Naive thymus-derived CD8-positive, alpha-beta T cell (primary cell): ENCODE data around the gene GPBP1. TPM values are rescaled to one million over a fixed set of nuclear protein-coding genes. Genes with fewer than 3 reads are reported as not detected.
"Not testable (repeated sequence)": the region's sequence is repeated elsewhere in the genome, so short reads cannot be mapped to it uniquely, and the experiment has no call there.

Source experiments
- ATAC-seq, 2 donors: fragments of 150-1000 bp; cut with Tn5 transposase in 1 of 2; sonication (Bioruptor Pico), chemical (Tn5 transposase) in 1 of 2; 1 replicate in 1 of 2; 2 replicates in 1 of 2; pipeline ENCODE4 v1.10.0; 2021; ENCODE audit warnings: mild to moderate bottlenecking in 2 of 2, moderate library complexity in 2 of 2
- POLR2A ChIA-PET: fragments of 350-600 bp; sonication (Branson Sonifier 250); formaldehyde crosslinking; loops from one replicate; lab custom pipeline; 2021; ENCODE audit warnings: antibody characterized with exemption; lab: Charles Lee
- DNase-seq, 10 donors: peaks; one replicate each; pipeline versions ENCODE4 v3.0.0 to v3.0.0-alpha.2; 2020 to 2022
- H3K27ac Mint-ChIP-seq, 10 donors: one replicate each; pipeline ENCODE4 v1.8.0; 2020 to 2022; ENCODE audit warnings: mild to moderate bottlenecking in 10 of 10, mixed read lengths in 10 of 10, moderate library complexity in 4 of 10, inconsistent platforms in 1 of 10
- H3K27me3 Mint-ChIP-seq, 5 donors: one replicate each; pipeline ENCODE4 v1.8.0; 2021 to 2022; ENCODE audit warnings: mixed read lengths in 5 of 5
- H3K36me3 Mint-ChIP-seq, 3 donors: one replicate each; pipeline ENCODE4 v1.8.0; 2020 to 2022; ENCODE audit warnings: mixed read lengths in 3 of 3, mild to moderate bottlenecking in 2 of 3, inconsistent platforms in 1 of 3
- H3K4me1 Mint-ChIP-seq, 4 donors: one replicate each; pipeline ENCODE4 v1.8.0; 2021 to 2022; ENCODE audit warnings: mixed read lengths in 4 of 4
- H3K4me3 Mint-ChIP-seq, 10 donors: one replicate each; pipeline ENCODE4 v1.8.0; 2020 to 2022; ENCODE audit warnings: mild to moderate bottlenecking in 10 of 10, mixed read lengths in 10 of 10, moderate library complexity in 6 of 10, inconsistent platforms in 1 of 10
- H3K9me3 Mint-ChIP-seq, 9 donors: one replicate each; pipeline ENCODE4 v1.8.0; 2020 to 2022; ENCODE audit warnings: mixed read lengths in 9 of 9, mild to moderate bottlenecking in 3 of 9, inconsistent platforms in 1 of 9, moderate library complexity in 1 of 9
- polyA plus RNA-seq, 3 donors: library from polyadenylated mRNA; unstranded; fragments of 300-500 nt; fragmentation: Illumina TruSeq; gene quantifications; one replicate each; pipeline ENCODE4 v1.2.3, GENCODE V29; 2021
- total RNA-seq, 8 experiments: library from RNA in 2 of 8; stranded (reverse) in 2 of 8; gene quantifications; one replicate each; pipeline ENCODE4 v1.2.3 and lab custom pipeline; 2021 to 2026

The GPBP1 gene
- total and polyA plus RNA-seq, 5 experiments from 2014 or later = 69.8 to 168 (median 97.1) TPM

GRCh38 chr5:57298985-57299491 is 125.2 kb downstream of the GPBP1 start:
- H3K27ac Mint-ChIP-seq = peak overlapping the region; percentile 21 to 90 (median 58)
- DNase-seq (peak in 7 of 10 donors; percentile 11 to 77 (median 41)), ATAC-seq (peak; percentile 54 to 57)
- POLR2A ChIA-PET = interaction anchor here (0.6 to 1.7 kb wide), 2 partner anchors 290 to 1162 kb away, joined by 3 to 6 read pairs; no protein-coding TSS in a partner anchor
- no peaks in the 10 kb centered on the region for H3K27me3 Mint-ChIP-seq
- H3K4me3 Mint-ChIP-seq = peak overlapping the region; percentile 60 to 80 (median 72)
- H3K9me3 Mint-ChIP-seq = no peaks in the 10 kb centered on the region
- no peaks in the 10 kb centered on the region for H3K36me3 Mint-ChIP-seq
- peaks cover 5 to 14% (median 12%) of the 10 kb centered on the region in 4 donors for H3K4me1 Mint-ChIP-seq

- no peaks in the 10 kb centered on the region for H3K27me3 Mint-ChIP-seq
- H3K4me3 Mint-ChIP-seq = peak overlapping the region in 1 of 10 donors; percentile 78
- no peaks in the 10 kb centered on the region for H3K9me3 Mint-ChIP-seq
- no peak overlapping the region for H3K27ac Mint-ChIP-seq
- DNase-seq = no peak
- POLR2A ChIA-PET = no interaction called here
- peaks cover 5 to 14% (median 12%) of the 10 kb centered on the region in 4 donors for H3K4me1 Mint-ChIP-seq
- no peaks in the 10 kb centered on the region for H3K36me3 Mint-ChIP-seq
- ATAC-seq = no peak
Observed at GRCh38 chr5:57299986-57300385, 126.1 kb downstream of the GPBP1 start.

- H3K27ac Mint-ChIP-seq = peak overlapping the region in 1 of 10 donors; percentile 19
- POLR2A ChIA-PET = no interaction called here
- ATAC-seq = peak in 1 of 2 donors; percentile 23
- H3K27me3 Mint-ChIP-seq = no peaks in the 10 kb centered on the region
- H3K4me1 Mint-ChIP-seq = peaks cover 5 to 14% (median 12%) of the 10 kb centered on the region in 4 donors
- H3K4me3 Mint-ChIP-seq = no peak overlapping the region
- DNase-seq = peak in 3 of 10 donors; percentile 3 to 13 (median 5)
- H3K9me3 Mint-ChIP-seq = peaks cover 0 to 11% (median 5%) of the 10 kb centered on the region in 9 donors
- H3K36me3 Mint-ChIP-seq = peaks cover 0 to 9% (median 5%) of the 10 kb centered on the region in 3 donors
Observed at GRCh38 chr5:57302164-57302563, 128.3 kb downstream of the GPBP1 start.

GRCh38 chr5:57302643-57303042 is 128.8 kb downstream of the GPBP1 start:
- Mint-ChIP-seq H3K36me3 (peaks cover 0 to 9% (median 5%) of the 10 kb centered on the region in 3 donors), H3K27ac (peak overlapping the region in 1 of 10 donors; percentile 5), H3K27me3 (no peaks in the 10 kb centered on the region), H3K4me1 (peaks cover 5 to 14% (median 12%) of the 10 kb centered on the region in 4 donors), H3K4me3 (no peak overlapping the region), H3K9me3 (peaks cover 0 to 11% (median 5%) of the 10 kb centered on the region in 9 donors)
- DNase-seq (no peak), ATAC-seq (no peak)
- POLR2A ChIA-PET = no interaction called here

GRCh38 chr5:57303985-57304384 is 130.1 kb downstream of the GPBP1 start:
- Mint-ChIP-seq H3K27me3 (peaks cover 0 to 4% (median 0%) of the 10 kb centered on the region in 5 donors), H3K4me3 (no peak overlapping the region), H3K27ac (no peak overlapping the region), H3K4me1 (peaks cover 2 to 5% (median 4%) of the 10 kb centered on the region in 4 donors), H3K9me3 (peaks cover 0 to 14% (median 6%) of the 10 kb centered on the region in 9 donors), H3K36me3 (peaks cover 0 to 9% (median 5%) of the 10 kb centered on the region in 3 donors)
- DNase-seq (no peak), ATAC-seq (no peak)
- POLR2A ChIA-PET = no interaction called here

- peaks cover 0 to 4% (median 0%) of the 10 kb centered on the region in 5 donors for H3K27me3 Mint-ChIP-seq
- no peak overlapping the region for H3K27ac Mint-ChIP-seq
- POLR2A ChIA-PET = no interaction called here
- ATAC-seq (no peak), DNase-seq (no peak)
- H3K9me3 Mint-ChIP-seq = peaks cover 0 to 14% (median 6%) of the 10 kb centered on the region in 9 donors
- no peaks in the 10 kb centered on the region for H3K4me1 Mint-ChIP-seq
- peaks cover 0 to 9% (median 5%) of the 10 kb centered on the region in 3 donors for H3K36me3 Mint-ChIP-seq
- H3K4me3 Mint-ChIP-seq = no peak overlapping the region
Observed at GRCh38 chr5:57304931-57305330, 131.1 kb downstream of the GPBP1 start.

GRCh38 chr5:57306359-57306758 is 132.5 kb downstream of the GPBP1 start:
- ATAC-seq = no peak
- Mint-ChIP-seq H3K27ac (no peak overlapping the region), H3K36me3 (peaks cover 0 to 9% (median 5%) of the 10 kb centered on the region in 3 donors), H3K4me3 (no peak overlapping the region), H3K27me3 (peaks cover 0 to 4% (median 0%) of the 10 kb centered on the region in 5 donors), H3K9me3 (peaks cover 0 to 14% (median 6%) of the 10 kb centered on the region in 9 donors), H3K4me1 (no peaks in the 10 kb centered on the region)
- POLR2A ChIA-PET = no interaction called here
- DNase-seq = no peak

GRCh38 chr5:57307516-57307915 is 133.7 kb downstream of the GPBP1 start:
- Mint-ChIP-seq H3K27ac (no peak overlapping the region), H3K27me3 (peaks cover 0 to 4% (median 0%) of the 10 kb centered on the region in 5 donors), H3K4me1 (no peaks in the 10 kb centered on the region), H3K9me3 (peaks cover 0 to 14% (median 6%) of the 10 kb centered on the region in 9 donors), H3K4me3 (no peak overlapping the region), H3K36me3 (peaks cover 0 to 9% (median 5%) of the 10 kb centered on the region in 3 donors)
- DNase-seq (no peak), ATAC-seq (no peak)
- POLR2A ChIA-PET = no interaction called here

- POLR2A ChIA-PET, DNase-seq, H3K36me3 Mint-ChIP-seq, H3K4me3 Mint-ChIP-seq, H3K4me1 Mint-ChIP-seq, ATAC-seq, H3K27me3 Mint-ChIP-seq, H3K27ac Mint-ChIP-seq: not testable (repeated sequence)
- peaks cover 0 to 14% (median 6%) of the 10 kb centered on the region in 9 donors for H3K9me3 Mint-ChIP-seq
Observed at GRCh38 chr5:57309022-57309421, 135.2 kb downstream of the GPBP1 start.

GRCh38 chr5:57311251-57311650 is 137.4 kb downstream of the GPBP1 start:
- peaks cover 0 to 3% (median 0%) of the 10 kb centered on the region in 4 donors for H3K4me1 Mint-ChIP-seq
- peaks cover 0 to 13% (median 5%) of the 10 kb centered on the region in 9 donors for H3K9me3 Mint-ChIP-seq
- peaks cover 0 to 9% (median 3%) of the 10 kb centered on the region in 3 donors for H3K36me3 Mint-ChIP-seq

GRCh38 chr5:57311921-57312735 is 138.3 kb downstream of the GPBP1 start:
- no peak for DNase-seq
- peaks cover 0 to 4% (median 3%) of the 10 kb centered on the region in 5 donors for H3K27me3 Mint-ChIP-seq
- ATAC-seq = no peak
- H3K4me1 Mint-ChIP-seq = peaks cover 0 to 3% (median 0%) of the 10 kb centered on the region in 4 donors
- no peaks in the 10 kb centered on the region for H3K36me3 Mint-ChIP-seq
- peaks cover 0 to 7% (median 1%) of the 10 kb centered on the region in 9 donors for H3K9me3 Mint-ChIP-seq
- H3K27ac Mint-ChIP-seq = peak overlapping the region in 1 of 10 donors; percentile 32
- POLR2A ChIA-PET = no interaction called here
- no peak overlapping the region for H3K4me3 Mint-ChIP-seq

More at GRCh38 chr5:57311251-57311650, 137.4 kb downstream of the GPBP1 start:
- POLR2A ChIA-PET = no interaction called here
- ATAC-seq = no peak
- no peak for DNase-seq
- Mint-ChIP-seq H3K4me3 (no peak overlapping the region), H3K27ac (no peak overlapping the region), H3K27me3 (peaks cover 0 to 4% (median 3%) of the 10 kb centered on the region in 5 donors)

- H3K4me3 Mint-ChIP-seq = no peak overlapping the region
- no peak for ATAC-seq
- DNase-seq = no peak
- H3K4me1 Mint-ChIP-seq = peaks cover 0 to 3% (median 0%) of the 10 kb centered on the region in 4 donors
- H3K36me3 Mint-ChIP-seq = no peaks in the 10 kb centered on the region
- H3K27ac Mint-ChIP-seq = no peak overlapping the region
- H3K9me3 Mint-ChIP-seq = peaks cover 0 to under 1% (median 0%) of the 10 kb centered on the region in 9 donors
- POLR2A ChIA-PET = no interaction called here
- peaks cover 0 to 7% (median 2%) of the 10 kb centered on the region in 5 donors for H3K27me3 Mint-ChIP-seq
Observed at GRCh38 chr5:57313716-57314115, 139.9 kb downstream of the GPBP1 start.
